CD14-positive monocyte (primary cell): Measurements from ENCODE around the gene DCAF12. TPM values are rescaled to one million over a fixed set of nuclear protein-coding genes. Genes with fewer than 3 reads are reported as not detected.

ENCODE experiments used
- DNase-seq, 3 donors: peaks; one replicate each; pipeline ENCODE4 v3.0.0-alpha.2; 2011 to 2022
- H2AFZ ChIP-seq: 2 replicates; pipeline ENCODE4 v1.6.0; 2012; ENCODE audit warnings: mild to moderate bottlenecking, low read depth, low read length, inconsistent platforms; ENCODE audit not compliant: insufficient read depth, poor library complexity, severe bottlenecking
- H3K27ac ChIP-seq, 2 donors: 1 replicate in 1 of 2; 2 replicates in 1 of 2; pipeline ENCODE4 v1.5.1; 2012 to 2013; ENCODE audit warnings: low read length in 2 of 2, control low read depth in 1 of 2, inconsistent platforms in 1 of 2, low read depth in 1 of 2, mild to moderate bottlenecking in 1 of 2
- H3K27me3 ChIP-seq, 2 donors: one replicate each; pipeline versions ENCODE4 v1.6.0 to v1.6.1; 2011 to 2013; ENCODE audit warnings: low read length in 2 of 2; ENCODE audit not compliant: control insufficient read depth in 2 of 2, insufficient read depth in 2 of 2
- H3K36me3 ChIP-seq, 2 donors: replicated peaks in 1 of 2; 1 replicate in 1 of 2; 2 replicates in 1 of 2; pipeline versions ENCODE4 v1.5.1 to v1.6.1; 2012 to 2013; ENCODE audit warnings: low read length in 2 of 2, control low read depth in 1 of 2, inconsistent platforms in 1 of 2, mild to moderate bottlenecking in 1 of 2; ENCODE audit not compliant: insufficient read depth in 2 of 2, control insufficient read depth in 1 of 2
- H3K4me1 ChIP-seq, 2 donors: 1 replicate in 1 of 2; 2 replicates in 1 of 2; pipeline versions ENCODE4 v1.5.1 to v1.6.1; 2012 to 2013; ENCODE audit warnings: low read length in 2 of 2, control low read depth in 1 of 2, inconsistent platforms in 1 of 2, mild to moderate bottlenecking in 1 of 2, moderate library complexity in 1 of 2; ENCODE audit not compliant: insufficient read depth in 2 of 2, control insufficient read depth in 1 of 2
- H3K4me2 ChIP-seq: replicated peaks from 2 replicates; pipeline ENCODE3; 2012; ENCODE audit warnings: low read length, moderate library complexity, mild to moderate bottlenecking; ENCODE audit not compliant: poor library complexity, severe bottlenecking; ENCODE audit errors: extremely low read depth
- H3K4me3 ChIP-seq, 3 experiments: fragments of 200-600 bp in 1 of 3; sonication (generic) in 1 of 3; replicated peaks in 1 of 3; 1 replicate in 2 of 3; 2 replicates in 1 of 3; pipeline ENCODE4 v1.5.1; 2011 to 2013; ENCODE audit warnings: low read length in 3 of 3, mild to moderate bottlenecking in 3 of 3, control low read depth in 2 of 3, low read depth in 2 of 3, inconsistent platforms in 1 of 3, moderate library complexity in 1 of 3
- H3K79me2 ChIP-seq: 2 replicates; pipeline ENCODE4 v1.6.0; 2012; ENCODE audit warnings: mild to moderate bottlenecking, control low read depth, inconsistent platforms, low read length, moderate library complexity; ENCODE audit not compliant: insufficient read depth
- H3K9ac ChIP-seq: 2 replicates; pipeline ENCODE4 v1.6.0; 2017; ENCODE audit warnings: low read length, mild to moderate bottlenecking; ENCODE audit not compliant: insufficient read depth, poor library complexity, severe bottlenecking
- H3K9me3 ChIP-seq, 2 donors: replicated peaks in 1 of 2; 1 replicate in 1 of 2; 2 replicates in 1 of 2; pipeline versions ENCODE4 v1.5.1 to v1.6.1; 2012 to 2013; ENCODE audit warnings: low read length in 2 of 2, control low read depth in 1 of 2; ENCODE audit not compliant: control insufficient read depth in 1 of 2, insufficient read depth in 1 of 2
- H4K20me1 ChIP-seq: 2 replicates; pipeline ENCODE4 v1.6.0; 2012; ENCODE audit warnings: mild to moderate bottlenecking, low read length, control low read depth, moderate library complexity; ENCODE audit not compliant: insufficient read depth
- H3K27ac Mint-ChIP-seq, 7 donors: one replicate each; pipeline ENCODE4 v1.8.0; 2020; ENCODE audit warnings: mild to moderate bottlenecking in 7 of 7, mixed read lengths in 7 of 7, moderate library complexity in 6 of 7, inconsistent platforms in 2 of 7
- H3K27me3 Mint-ChIP-seq, 3 donors: one replicate each; pipeline ENCODE4 v1.8.0; 2021 to 2022; ENCODE audit warnings: low read depth in 3 of 3, mild to moderate bottlenecking in 3 of 3, mixed read lengths in 3 of 3, moderate library complexity in 3 of 3, inconsistent platforms in 1 of 3
- H3K36me3 Mint-ChIP-seq, 2 donors: one replicate each; pipeline ENCODE4 v1.8.0; 2020; ENCODE audit warnings: mixed read lengths in 2 of 2, inconsistent platforms in 1 of 2, mild to moderate bottlenecking in 1 of 2
- H3K4me1 Mint-ChIP-seq: one replicate; pipeline ENCODE4 v1.8.0; 2020; ENCODE audit warnings: mild to moderate bottlenecking, mixed read lengths
- H3K4me3 Mint-ChIP-seq, 2 donors: one replicate each; pipeline ENCODE4 v1.8.0; 2020; ENCODE audit warnings: mild to moderate bottlenecking in 2 of 2, mixed read lengths in 2 of 2, moderate library complexity in 1 of 2
- H3K9me3 Mint-ChIP-seq, 7 donors: one replicate each; pipeline ENCODE4 v1.8.0; 2020 to 2022; ENCODE audit warnings: mixed read lengths in 7 of 7, mild to moderate bottlenecking in 6 of 7, moderate library complexity in 6 of 7, inconsistent platforms in 2 of 7
- CTCF ChIP-seq: fragments of 200-600 bp; IDR thresholded peaks from one replicate; pipeline ENCODE4 v1.8.0; 2022; ENCODE audit warnings: antibody characterized with exemption, mild to moderate bottlenecking
- WGBS: methylation state at CpG from one replicate; pipeline ENCODE4 v1.1.5; 2013; ENCODE audit warnings: missing lambda C conversion rate; ENCODE audit not compliant: insufficient coverage; 5-methylcytosine and 5-hydroxymethylcytosine counted together
- intact Hi-C, 2 donors: fragments of 100-400 bp; cut with micrococcal nuclease; formaldehyde crosslinking; loops; one replicate each; pipeline versions ENCODE4 v1.15.0 to v1.15.1; 2023
- polyA plus RNA-seq, 3 donors: library from polyadenylated mRNA; depleted of rRNA in 1 of 3; unstranded in 2 of 3; stranded (reverse) in 1 of 3; fragments of 300-500 nt in 2 of 3; fragments of >200 nt in 1 of 3; fragmentation: Illumina TruSeq in 2 of 3; gene quantifications; 1 replicate in 2 of 3; 2 replicates in 1 of 3; pipeline ENCODE4 v1.2.3, GENCODE V29; 2012 to 2021

The DCAF12 gene
- polyA plus RNA-seq, 3 donors: 14.6 to 35.5 (median 22.4) TPM

- Histone ChIP-seq H3K4me1 (peaks cover 3% of the 10 kb centered on the region in 2 donors), H3K27me3 (no peaks in the 10 kb centered on the region), H3K9me3 (no peaks in the 10 kb centered on the region), H3K4me2 (no peak overlapping the region), H2AFZ (no peak overlapping the region), H3K9ac (no peak overlapping the region), H4K20me1 (no peaks in the 10 kb centered on the region), H3K36me3 (no peaks in the 10 kb centered on the region), H3K27ac (no peak overlapping the region), H3K4me3 (no peak overlapping the region), H3K79me2 (no peaks in the 10 kb centered on the region)
- intact Hi-C loops: no loop called here
- no peaks in the 10 kb centered on the region for H3K9me3 Mint-ChIP-seq
- WGBS: 86% methylated on average over 2 of the region's 6 CpGs
- no peaks in the 10 kb centered on the region for H3K36me3 Mint-ChIP-seq
- H3K27ac Mint-ChIP-seq: no peak overlapping the region
- H3K4me1 Mint-ChIP-seq: peaks cover 6% of the 10 kb centered on the region
- no peak for TF ChIP-seq CTCF
- peaks cover 0 to 2% (median 0%) of the 10 kb centered on the region in 3 donors for H3K27me3 Mint-ChIP-seq
- no peak overlapping the region for H3K4me3 Mint-ChIP-seq
- DNase-seq: peak in 2 of 3 donors; percentile 10 to 54
These were observed 31.9 kb upstream of the DCAF12 start for GRCh38 chr9:34158362-34158869.

GRCh38 chr9:34157898-34158297 is 31.4 kb upstream of the DCAF12 start:
- H3K9me3 ChIP-seq: no peaks in the 10 kb centered on the region
- no peaks in the 10 kb centered on the region for H3K27me3 ChIP-seq
- DNase-seq: no peak
- no peaks in the 10 kb centered on the region for H3K4me1 ChIP-seq
- Mint-ChIP-seq H3K36me3 (no peaks in the 10 kb centered on the region), H3K27me3 (peaks cover 0 to 2% (median 0%) of the 10 kb centered on the region in 3 donors), H3K4me1 (peaks cover 3% of the 10 kb centered on the region), H3K4me3 (no peak overlapping the region), H3K27ac (no peak overlapping the region), H3K9me3 (no peaks in the 10 kb centered on the region)
- H3K4me3 ChIP-seq: no peak overlapping the region
- no peaks in the 10 kb centered on the region for H3K79me2 ChIP-seq
- no peak overlapping the region for H3K4me2 ChIP-seq
- no peak for TF ChIP-seq CTCF
- H3K36me3 ChIP-seq: no peaks in the 10 kb centered on the region
- no peak overlapping the region for H3K27ac ChIP-seq
- intact Hi-C loops: no loop called here
- no peaks in the 10 kb centered on the region for H4K20me1 ChIP-seq
- 60% methylated on average over 1 of the region's 2 CpGs for WGBS
- H2AFZ ChIP-seq: no peak overlapping the region
- H3K9ac ChIP-seq: no peak overlapping the region
